Measurements from ENCODE around the gene SLC26A11. TPM values are rescaled to one million over a fixed set of nuclear protein-coding genes. Genes with fewer than 3 reads are reported as not detected.

Gene SLC26A11
- total and polyA plus RNA-seq, 2 of the 13 experiments (the other 11 are each of a cell fraction or from before 2014, with no cell fraction given) = 8.7 to 13.2 TPM

GRCh38 chr17:80261159-80261894 is 41.1 kb downstream of the SLC26A11 start (continued):
- TF ChIP-seq RFX1 (IDR thresholded peaks at IDR 0.05) (no peak), SP5 (CRISPR knock-in tag; IDR thresholded peaks at IDR 0.05; ENCODE audit: borderline replicate concordance, low read depth) (peak; percentile 93), FOXM1 (CRISPR knock-in tag; IDR thresholded peaks at IDR 0.05) (no peak), GZF1 (CRISPR knock-in tag; IDR thresholded peaks at IDR 0.05) (no peak), HHEX (CRISPR knock-in tag; IDR thresholded peaks at IDR 0.05) (0 out of 2 replicates have a peak, but pooled peaks have one; percentile 67), POLR2G (IDR thresholded peaks at IDR 0.05; ENCODE audit: low read depth, low read length) (peak; percentile 87), SIX4 (CRISPR knock-in tag; IDR thresholded peaks at IDR 0.05) (peak; percentile 71), ZNF10 (CRISPR knock-in tag; IDR thresholded peaks at IDR 0.05; ENCODE audit: borderline replicate concordance, low read depth) (no peak), RAD21 (CRISPR knock-in tag; IDR thresholded peaks at IDR 0.05) (peak; percentile 4), TOPORS (CRISPR knock-in tag; IDR thresholded peaks at IDR 0.05) (peak; percentile 91), NFRKB (IDR thresholded peaks at IDR 0.05) (no peak), HDAC1 (CRISPR knock-in tag; IDR thresholded peaks at IDR 0.05) (peak; percentile 84), NR2C2 (CRISPR knock-in tag; IDR thresholded peaks at IDR 0.05; ENCODE audit: borderline replicate concordance) (peak; percentile 77), ZEB1 (IDR thresholded peaks at IDR 0.05; ENCODE audit: insufficient replicate concordance, low read depth) (no peak), MAFF (IDR thresholded peaks at IDR 0.05; ENCODE audit: low read depth, low read length) (no peak), ZFP1 (CRISPR knock-in tag; IDR thresholded peaks at IDR 0.05) (peak; percentile 88), ZNF292 (CRISPR knock-in tag; IDR thresholded peaks at IDR 0.05; ENCODE audit: borderline replicate concordance, low read depth) (peak; percentile 68; the same call in 1 of the 2 replicates), ZKSCAN8 (CRISPR knock-in tag; IDR thresholded peaks at IDR 0.05; ENCODE audit: borderline replicate concordance) (peak; percentile 81; the same call in 1 of the 2 replicates), SMYD3 (CRISPR knock-in tag; IDR thresholded peaks at IDR 0.05) (peak; percentile 60; the same call in 1 of the 2 replicates), ZNF782 (CRISPR knock-in tag; IDR thresholded peaks at IDR 0.05; ENCODE audit: borderline replicate concordance) (peak; percentile 92; the same call in 1 of the 2 replicates), ATF6 (CRISPR knock-in tag; conservative IDR thresholded peaks at IDR 0.05) (no peak), ZNF337 (CRISPR knock-in tag; IDR thresholded peaks at IDR 0.05; ENCODE audit: borderline replicate concordance, low read depth) (peak; percentile 55; the same call in 1 of the 2 replicates), ZNF230 (CRISPR knock-in tag; IDR thresholded peaks at IDR 0.05) (peak; percentile 53; the same call in 1 of the 2 replicates), SAP130 (CRISPR knock-in tag; IDR thresholded peaks at IDR 0.05; ENCODE audit: low read depth) (peak; percentile 96), PRPF4 (IDR thresholded peaks at IDR 0.05; ENCODE audit: low read depth, low read length, poor library complexity, severe bottlenecking) (peak; percentile 100)
- TF ChIP-seq, protein P1, sequence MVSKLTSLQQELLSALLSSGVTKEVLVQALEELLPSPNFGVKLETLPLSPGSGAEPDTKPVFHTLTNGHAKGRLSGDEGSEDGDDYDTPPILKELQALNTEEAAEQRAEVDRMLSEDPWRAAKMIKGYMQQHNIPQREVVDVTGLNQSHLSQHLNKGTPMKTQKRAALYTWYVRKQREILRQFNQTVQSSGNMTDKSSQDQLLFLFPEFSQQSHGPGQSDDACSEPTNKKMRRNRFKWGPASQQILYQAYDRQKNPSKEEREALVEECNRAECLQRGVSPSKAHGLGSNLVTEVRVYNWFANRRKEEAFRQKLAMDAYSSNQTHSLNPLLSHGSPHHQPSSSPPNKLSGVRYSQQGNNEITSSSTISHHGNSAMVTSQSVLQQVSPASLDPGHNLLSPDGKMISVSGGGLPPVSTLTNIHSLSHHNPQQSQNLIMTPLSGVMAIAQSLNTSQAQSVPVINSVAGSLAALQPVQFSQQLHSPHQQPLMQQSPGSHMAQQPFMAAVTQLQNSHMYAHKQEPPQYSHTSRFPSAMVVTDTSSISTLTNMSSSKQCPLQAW (CRISPR knock-in tag; IDR thresholded peaks at IDR 0.05) = peak; percentile 94

Measured in HepG2 (cell line).